Measurements from ENCODE around the gene LYRM1. TPM values are rescaled to one million over a fixed set of nuclear protein-coding genes. Genes with fewer than 3 reads are reported as not detected.

LYRM1 gene
- total and polyA plus RNA-seq, 8 donors: 28.0 to 36.3 (median 29.6) TPM

DNA sequence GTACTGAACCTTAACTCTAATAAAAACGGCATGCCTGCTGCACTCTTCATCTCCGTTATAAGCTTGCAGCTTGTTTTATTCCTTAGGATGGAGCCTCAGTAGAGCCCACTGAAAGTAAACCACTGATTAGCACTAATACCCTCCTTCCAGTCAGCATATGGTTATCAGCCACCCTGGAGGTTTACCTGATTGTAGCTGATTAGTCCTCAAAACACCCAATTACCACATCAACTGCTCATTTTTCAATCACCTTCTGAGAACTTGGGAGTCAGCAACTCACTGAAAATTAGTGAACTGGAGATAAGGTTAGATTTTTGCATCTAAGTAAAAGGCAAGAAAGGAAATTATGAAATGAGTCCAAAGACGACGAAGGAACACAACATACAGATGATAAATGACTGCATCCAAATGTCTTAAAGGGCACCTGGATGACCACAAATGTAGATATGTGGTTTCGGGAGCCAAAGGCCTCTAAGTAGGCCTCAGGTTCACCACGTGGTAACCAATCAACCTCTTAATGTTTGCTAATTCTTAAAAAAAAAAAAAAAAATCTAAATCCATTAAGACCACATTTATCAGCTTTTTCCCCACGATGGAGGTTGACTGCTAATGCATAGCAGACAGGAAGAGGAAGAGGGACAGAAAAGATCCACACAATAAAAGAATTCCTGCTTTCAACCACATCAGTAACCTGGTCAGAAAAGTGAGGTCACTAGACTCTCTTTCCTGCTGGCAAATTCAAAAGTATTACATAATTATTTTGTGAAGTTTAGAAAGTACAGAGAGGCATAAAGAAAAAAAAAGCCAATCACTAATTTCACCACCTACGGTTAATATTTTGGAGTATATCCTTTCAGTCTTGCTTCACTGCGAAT lies 28.4 kb upstream of the LYRM1 start:
- Histone ChIP-seq H3K27ac (peak overlapping the region in 1 of 2 donors; percentile 50), H3K4me1 (peaks cover 47 to 76% of the 10 kb centered on the region in 2 donors)
- TF ChIP-seq, protein P1, sequence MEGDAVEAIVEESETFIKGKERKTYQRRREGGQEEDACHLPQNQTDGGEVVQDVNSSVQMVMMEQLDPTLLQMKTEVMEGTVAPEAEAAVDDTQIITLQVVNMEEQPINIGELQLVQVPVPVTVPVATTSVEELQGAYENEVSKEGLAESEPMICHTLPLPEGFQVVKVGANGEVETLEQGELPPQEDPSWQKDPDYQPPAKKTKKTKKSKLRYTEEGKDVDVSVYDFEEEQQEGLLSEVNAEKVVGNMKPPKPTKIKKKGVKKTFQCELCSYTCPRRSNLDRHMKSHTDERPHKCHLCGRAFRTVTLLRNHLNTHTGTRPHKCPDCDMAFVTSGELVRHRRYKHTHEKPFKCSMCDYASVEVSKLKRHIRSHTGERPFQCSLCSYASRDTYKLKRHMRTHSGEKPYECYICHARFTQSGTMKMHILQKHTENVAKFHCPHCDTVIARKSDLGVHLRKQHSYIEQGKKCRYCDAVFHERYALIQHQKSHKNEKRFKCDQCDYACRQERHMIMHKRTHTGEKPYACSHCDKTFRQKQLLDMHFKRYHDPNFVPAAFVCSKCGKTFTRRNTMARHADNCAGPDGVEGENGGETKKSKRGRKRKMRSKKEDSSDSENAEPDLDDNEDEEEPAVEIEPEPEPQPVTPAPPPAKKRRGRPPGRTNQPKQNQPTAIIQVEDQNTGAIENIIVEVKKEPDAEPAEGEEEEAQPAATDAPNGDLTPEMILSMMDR (IDR thresholded peaks at IDR 0.05): no peak

DNA sequence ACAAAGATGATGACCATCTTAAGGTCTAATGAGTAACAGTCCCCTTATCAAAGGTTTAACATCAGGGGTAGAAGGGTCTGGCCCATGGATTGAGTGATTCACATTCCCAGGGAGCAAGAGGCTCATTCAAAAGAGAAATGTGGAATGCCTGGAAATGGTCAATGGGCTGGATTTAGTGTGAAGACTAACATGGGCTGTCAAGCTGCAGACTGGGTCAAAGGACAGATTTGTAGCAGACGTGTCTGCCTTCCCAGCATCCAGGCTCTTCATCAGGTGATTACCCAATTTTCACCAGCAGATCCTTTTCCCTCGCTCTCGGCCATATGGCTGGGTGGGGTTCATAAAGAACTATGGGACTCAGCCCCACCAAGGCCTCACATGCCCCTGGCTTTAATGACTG lies 27.2 kb upstream of the LYRM1 start:
- H3K27me3 ChIP-seq: no peaks in the 10 kb centered on the region
- H3K9me3 ChIP-seq: no peaks in the 10 kb centered on the region
- no peak overlapping the region for H3K4me3 ChIP-seq
- H3K27ac ChIP-seq: peak overlapping the region in 1 of 2 donors; percentile 67
- intact Hi-C loops (cut with DNase I): no loop called here
- H3K4me1 ChIP-seq: peaks cover 53 to 75% of the 10 kb centered on the region in 2 donors
- DNase-seq (no peak), ATAC-seq (no peak)
- TF ChIP-seq, protein P1 (IDR thresholded peaks at IDR 0.05): no peak
- H3K36me3 ChIP-seq: no peaks in the 10 kb centered on the region

More for the DNA sequence above, 28.4 kb upstream of the LYRM1 start:
- Histone ChIP-seq H3K9me3 (no peaks in the 10 kb centered on the region), H3K27me3 (no peaks in the 10 kb centered on the region), H3K4me3 (no peak overlapping the region), H3K36me3 (no peaks in the 10 kb centered on the region)
- ATAC-seq: no peak
- no peak for DNase-seq
- intact Hi-C loops (cut with DNase I): no loop called here

DNA sequence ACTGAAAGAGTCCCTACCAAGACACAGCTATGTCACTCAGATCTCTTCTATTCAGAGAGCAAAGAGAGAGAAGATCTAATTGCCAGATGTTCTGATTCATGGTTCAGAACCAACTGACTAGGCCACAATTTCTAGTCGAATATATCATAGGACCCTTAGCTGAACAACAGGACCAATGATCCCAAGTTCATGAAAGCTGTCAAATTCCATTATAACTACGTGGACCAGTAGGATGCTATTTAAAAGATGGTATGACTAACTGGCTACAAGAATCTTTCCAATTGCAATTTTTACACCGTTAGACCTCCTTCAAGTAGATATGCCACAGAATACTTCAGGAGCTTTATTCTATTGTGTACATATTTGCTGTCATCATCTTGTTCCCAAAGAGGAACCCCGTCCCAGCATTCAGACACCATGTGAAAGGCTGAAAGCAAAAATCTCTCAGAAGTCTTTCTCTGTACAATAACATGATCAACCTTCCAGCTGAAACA lies 26.4 kb upstream of the LYRM1 start:
- DNase-seq (no peak), ATAC-seq (no peak)
- H3K27me3 ChIP-seq: no peaks in the 10 kb centered on the region
- peaks cover 52 to 75% of the 10 kb centered on the region in 2 donors for H3K4me1 ChIP-seq
- no peak overlapping the region for H3K4me3 ChIP-seq
- peak overlapping the region in 1 of 2 donors; percentile 67 for H3K27ac ChIP-seq
- intact Hi-C loops (cut with DNase I): no loop called here
- TF ChIP-seq, protein P1 (IDR thresholded peaks at IDR 0.05): no peak
- no peaks in the 10 kb centered on the region for H3K9me3 ChIP-seq
- no peaks in the 10 kb centered on the region for H3K36me3 ChIP-seq

DNA sequence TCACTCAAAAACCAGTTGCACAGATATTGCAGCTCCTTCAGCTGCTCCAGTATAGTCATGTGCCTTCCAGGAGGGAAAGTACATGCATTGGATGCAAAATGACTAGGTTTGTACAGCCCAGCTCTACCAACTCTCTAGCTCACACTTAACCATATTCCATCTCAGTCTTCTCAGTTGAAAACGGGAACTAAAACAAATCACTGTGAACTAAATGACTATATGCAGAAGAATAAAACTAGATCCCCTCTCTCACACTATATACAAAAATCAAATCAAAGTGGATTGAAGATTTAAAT lies 25.3 kb upstream of the LYRM1 start:
- H3K27ac ChIP-seq: no peak overlapping the region
- intact Hi-C loops (cut with DNase I): no loop called here
- no peak for DNase-seq
- H3K36me3 ChIP-seq: no peaks in the 10 kb centered on the region
- peaks cover 46 to 75% of the 10 kb centered on the region in 2 donors for H3K4me1 ChIP-seq
- TF ChIP-seq, protein P1 (IDR thresholded peaks at IDR 0.05): no peak
- H3K9me3 ChIP-seq: no peaks in the 10 kb centered on the region
- no peaks in the 10 kb centered on the region for H3K27me3 ChIP-seq
- H3K4me3 ChIP-seq: no peak overlapping the region
- no peak for ATAC-seq

DNA sequence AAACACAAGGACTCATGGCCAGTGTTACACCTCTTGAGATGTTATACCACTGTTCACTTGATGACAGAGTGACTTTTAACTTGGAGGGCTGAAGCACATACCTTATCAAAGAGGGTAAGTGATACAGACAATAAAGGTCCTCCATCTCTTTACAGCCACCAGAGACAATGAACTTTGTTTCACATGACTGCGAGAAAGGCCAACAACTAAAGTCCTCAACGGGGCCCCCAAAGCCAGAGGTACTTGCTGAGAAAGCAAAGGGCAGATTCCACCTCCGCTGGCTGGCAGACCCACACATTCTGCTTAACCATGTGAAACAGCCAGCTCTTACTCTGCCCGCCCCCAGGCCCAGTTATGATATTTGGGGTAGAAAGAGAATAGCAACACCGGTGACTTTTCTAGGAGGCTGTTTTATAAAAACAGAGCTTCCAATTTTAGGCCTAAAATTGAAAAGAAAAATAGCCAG lies 21.9 kb upstream of the LYRM1 start:
- TF ChIP-seq, protein P1 (IDR thresholded peaks at IDR 0.05): no peak
- Histone ChIP-seq H3K27ac (peak overlapping the region; percentile 38 to 65), H3K4me3 (no peak overlapping the region), H3K9me3 (no peaks in the 10 kb centered on the region), H3K27me3 (no peaks in the 10 kb centered on the region), H3K36me3 (no peaks in the 10 kb centered on the region), H3K4me1 (peaks cover 25 to 82% of the 10 kb centered on the region in 2 donors)
- DNase-seq (no peak), ATAC-seq (no peak)
- intact Hi-C loops (cut with DNase I): no loop called here
